Brain microvascular endothelial cell (primary cell): ENCODE data around the gene RNF180.

Source experiments
- DNase-seq: peaks from one replicate; pipeline ENCODE4 v3.0.0-alpha.2; 2020
- H3K27ac ChIP-seq: fragments of 250-450 bp; sonication (Bioruptor Pico); 2 replicates; pipeline ENCODE4 v1.5.1; 2020; ENCODE audit warnings: mild to moderate bottlenecking, moderate library complexity
- H3K27me3 ChIP-seq: fragments of 250-450 bp; sonication (Bioruptor Pico); replicated peaks from 2 replicates; pipeline ENCODE4 v1.5.1; 2020; ENCODE audit warnings: mild to moderate bottlenecking
- H3K36me3 ChIP-seq: fragments of 250-450 bp; sonication (Bioruptor Pico); replicated peaks from 2 replicates; pipeline ENCODE4 v1.5.1; 2020; ENCODE audit warnings: mild to moderate bottlenecking
- H3K4me3 ChIP-seq: 2 replicates; pipeline ENCODE4 v1.5.1; 2011; ENCODE audit warnings: low read depth, mild to moderate bottlenecking, control low read depth, low read length, moderate library complexity
- in situ Hi-C: cut with HindIII; loops from 2 replicates; pipeline ENCODE4 v1.10.0; 2017; ENCODE audit warnings: low sequenced_read_pairs, low pct_ligation_motif_present
- TF ChIP-seq, protein P1 (sequence below): IDR thresholded peaks from 2 replicates; pipeline ENCODE4 v1.5.1; 2011; ENCODE audit warnings: low read depth, mild to moderate bottlenecking, moderate library complexity, low read length, control low read depth, inconsistent platforms; ENCODE audit errors: missing control alignments

Gene RNF180

GRCh38 chr5:64164166-64164565 is 1.5 kb upstream of the RNF180 start:
- H3K27me3 ChIP-seq = no peaks in the 10 kb centered on the region
- H3K27ac ChIP-seq = no peak overlapping the region
- in situ Hi-C loops = no loop called here
- H3K36me3 ChIP-seq = no peaks in the 10 kb centered on the region
- TF ChIP-seq, protein P1, sequence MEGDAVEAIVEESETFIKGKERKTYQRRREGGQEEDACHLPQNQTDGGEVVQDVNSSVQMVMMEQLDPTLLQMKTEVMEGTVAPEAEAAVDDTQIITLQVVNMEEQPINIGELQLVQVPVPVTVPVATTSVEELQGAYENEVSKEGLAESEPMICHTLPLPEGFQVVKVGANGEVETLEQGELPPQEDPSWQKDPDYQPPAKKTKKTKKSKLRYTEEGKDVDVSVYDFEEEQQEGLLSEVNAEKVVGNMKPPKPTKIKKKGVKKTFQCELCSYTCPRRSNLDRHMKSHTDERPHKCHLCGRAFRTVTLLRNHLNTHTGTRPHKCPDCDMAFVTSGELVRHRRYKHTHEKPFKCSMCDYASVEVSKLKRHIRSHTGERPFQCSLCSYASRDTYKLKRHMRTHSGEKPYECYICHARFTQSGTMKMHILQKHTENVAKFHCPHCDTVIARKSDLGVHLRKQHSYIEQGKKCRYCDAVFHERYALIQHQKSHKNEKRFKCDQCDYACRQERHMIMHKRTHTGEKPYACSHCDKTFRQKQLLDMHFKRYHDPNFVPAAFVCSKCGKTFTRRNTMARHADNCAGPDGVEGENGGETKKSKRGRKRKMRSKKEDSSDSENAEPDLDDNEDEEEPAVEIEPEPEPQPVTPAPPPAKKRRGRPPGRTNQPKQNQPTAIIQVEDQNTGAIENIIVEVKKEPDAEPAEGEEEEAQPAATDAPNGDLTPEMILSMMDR = no peak
- H3K4me3 ChIP-seq = no peak overlapping the region
- no peak for DNase-seq

DNA sequence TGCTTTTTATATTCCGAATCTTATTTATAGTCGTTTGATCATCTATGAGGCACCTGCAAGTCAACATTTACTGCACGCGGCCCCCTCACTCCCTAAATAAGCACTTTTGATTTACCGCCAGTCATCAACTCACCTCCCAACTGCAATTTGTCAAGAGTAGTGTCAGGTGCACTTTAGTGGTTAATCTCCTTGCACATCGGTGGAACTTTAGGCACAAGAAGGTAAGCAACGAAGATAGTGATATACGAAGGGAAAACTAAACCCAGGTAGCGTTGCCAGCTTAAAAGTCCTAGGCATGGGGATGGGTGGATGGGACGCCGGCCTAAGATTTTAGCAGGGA is 513 bp upstream of the RNF180 start:
- Histone ChIP-seq H3K4me3 (peak overlapping the region; percentile 67), H3K27me3 (no peaks in the 10 kb centered on the region), H3K27ac (no peak overlapping the region), H3K36me3 (no peaks in the 10 kb centered on the region)
- DNase-seq = no peak
- in situ Hi-C loops = no loop called here
- TF ChIP-seq, protein P1 = no peak

DNA sequence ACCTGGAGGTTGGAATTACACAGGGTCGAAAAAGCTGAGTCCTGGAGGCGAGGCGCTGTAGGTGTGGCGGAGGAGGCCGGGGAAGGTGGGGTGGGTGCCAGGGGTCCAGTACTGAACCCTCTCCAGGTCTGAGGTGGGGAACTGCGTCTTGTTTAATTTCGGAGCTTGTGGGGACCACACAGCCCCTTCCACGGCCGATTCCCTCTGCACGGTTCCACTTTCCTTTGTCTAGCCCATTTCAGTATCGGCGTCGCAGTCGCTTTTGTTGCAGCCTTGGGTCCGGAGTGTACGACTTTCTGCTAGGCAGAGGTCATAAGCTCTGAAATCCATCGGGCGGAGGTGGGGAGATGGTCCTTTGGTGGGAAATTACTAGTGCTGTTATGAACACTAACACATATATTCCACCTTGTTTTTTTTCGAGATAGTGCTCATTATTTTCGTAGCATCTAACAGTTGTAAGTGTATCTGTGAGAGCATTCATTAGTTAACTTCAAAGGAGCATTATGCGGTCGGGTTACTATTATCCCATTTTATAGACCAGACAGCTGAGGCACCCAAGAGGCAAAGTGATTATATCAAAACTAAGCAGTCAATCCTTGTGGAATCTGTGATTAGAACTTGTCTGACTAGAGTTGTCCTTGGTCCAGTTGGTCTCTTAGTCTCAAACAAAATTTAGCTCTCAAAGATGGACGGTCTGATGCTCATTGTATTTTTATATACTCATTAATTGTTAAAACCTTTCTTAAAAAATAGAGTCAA is 737 bp downstream of the RNF180 start:
- no peak for DNase-seq
- peak overlapping the region; percentile 67 for H3K4me3 ChIP-seq
- TF ChIP-seq, protein P1 = no peak
- H3K36me3 ChIP-seq = no peaks in the 10 kb centered on the region
- no peaks in the 10 kb centered on the region for H3K27me3 ChIP-seq
- in situ Hi-C loops = no loop called here
- H3K27ac ChIP-seq = no peak overlapping the region

DNA sequence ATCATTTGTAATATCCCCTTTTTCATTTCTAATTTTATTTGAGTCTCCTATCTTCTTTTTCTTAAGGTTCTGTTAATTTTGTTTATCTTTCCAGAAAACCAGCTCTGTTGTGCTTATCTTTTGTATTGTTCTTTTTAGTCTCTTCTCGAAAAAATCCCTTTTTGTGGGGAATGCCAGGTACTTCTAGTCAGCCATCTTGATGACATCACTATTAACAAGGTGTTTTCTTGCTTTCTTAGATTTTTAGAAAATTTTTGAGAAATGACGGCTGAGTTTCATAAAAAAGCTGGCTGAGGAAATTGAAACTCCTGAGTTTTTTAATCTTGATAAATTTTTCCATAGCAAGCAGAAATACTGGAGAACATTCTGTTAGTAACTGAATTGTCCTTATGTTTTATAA is 10.7 kb downstream of the RNF180 start:
- H3K36me3 ChIP-seq = no peaks in the 10 kb centered on the region
- no peak overlapping the region for H3K27ac ChIP-seq
- TF ChIP-seq, protein P1 = no peak
- no peak overlapping the region for H3K4me3 ChIP-seq
- in situ Hi-C loops = no loop called here
- no peaks in the 10 kb centered on the region for H3K27me3 ChIP-seq
- no peak for DNase-seq

GRCh38 chr5:64180661-64181343 is 15.2 kb downstream of the RNF180 start:
- in situ Hi-C loops = no loop called here
- DNase-seq = no peak
- Histone ChIP-seq H3K36me3 (no peaks in the 10 kb centered on the region), H3K4me3 (no peak overlapping the region), H3K27ac (no peak overlapping the region), H3K27me3 (no peaks in the 10 kb centered on the region)
- TF ChIP-seq, protein P1 = no peak
